NT2/D1 (cell line): ENCODE results near the gene DYRK1B.

Source experiments
- YY1 ChIP-seq: IDR thresholded peaks from 2 replicates; pipeline ENCODE4 v1.6.1; 2011; ENCODE audit not compliant: insufficient read length, insufficient read depth
- ZNF274 ChIP-seq: IDR thresholded peaks from 2 replicates; pipeline ENCODE4 v1.6.1; 2011; ENCODE audit warnings: mild to moderate bottlenecking, low read depth, low read length

DNA sequence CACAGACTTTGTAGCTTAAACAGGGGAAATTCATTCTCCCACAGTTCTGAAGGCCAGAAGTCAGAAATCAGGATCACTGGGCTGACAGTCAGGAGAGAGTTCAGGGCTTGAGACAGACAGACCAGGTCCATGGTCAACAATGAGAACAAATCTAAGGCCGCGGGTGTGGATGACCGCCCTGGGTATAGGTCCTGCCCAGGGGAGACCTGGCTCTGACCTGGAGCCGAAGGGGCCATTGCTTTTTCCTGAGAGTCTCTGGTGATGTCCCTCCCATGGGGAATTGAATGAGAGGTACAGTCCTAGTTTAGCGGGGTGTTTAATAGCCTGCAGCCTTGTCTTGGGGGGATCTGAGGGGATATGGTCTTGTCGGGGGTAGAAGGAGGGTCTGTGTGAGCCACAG lies 37.4 kb upstream of the DYRK1B start:
- no peak for TF ChIP-seq YY1
- TF ChIP-seq ZNF274 = no peak
